ENCODE measurements around the gene LHPP. TPM values are rescaled to one million over a fixed set of nuclear protein-coding genes. Genes with fewer than 3 reads are reported as not detected.

Gene LHPP
- total and polyA plus RNA-seq, 2 experiments from 2014 or later, result 27.4 to 40.2 TPM

GRCh38 chr10:124557648-124558338 lies 96.2 kb downstream of the LHPP start (continued):
- TF ChIP-seq REST (IDR thresholded peaks at IDR 0.05; ENCODE audit: unreplicated experiment), result no peak
- TF ChIP-seq POLR2AphosphoS5 (IDR thresholded peaks at IDR 0.05; ENCODE audit: low read depth), result no peak
- TF ChIP-seq ZNF331 (CRISPR knock-in tag; IDR thresholded peaks at IDR 0.05; ENCODE audit: low read depth), result no peak
- TF ChIP-seq NANOG (IDR thresholded peaks at IDR 0.05; ENCODE audit: borderline replicate concordance), result no peak
- TF ChIP-seq CREB1 (CRISPR knock-in tag; IDR thresholded peaks at IDR 0.05; ENCODE audit: low read depth), result no peak
- TF ChIP-seq STAT1 (IDR thresholded peaks at IDR 0.05; ENCODE audit: unreplicated experiment), result no peak
- TF ChIP-seq ZNF114 (CRISPR knock-in tag; IDR thresholded peaks at IDR 0.05), result no peak
- TF ChIP-seq EZH2phosphoT487 (IDR thresholded peaks at IDR 0.05; ENCODE audit: unreplicated experiment), result no peak
- TF ChIP-seq EZH2 (IDR thresholded peaks at IDR 0.05; ENCODE audit: low read depth, unreplicated experiment), result no peak
- TF ChIP-seq, protein P1, sequence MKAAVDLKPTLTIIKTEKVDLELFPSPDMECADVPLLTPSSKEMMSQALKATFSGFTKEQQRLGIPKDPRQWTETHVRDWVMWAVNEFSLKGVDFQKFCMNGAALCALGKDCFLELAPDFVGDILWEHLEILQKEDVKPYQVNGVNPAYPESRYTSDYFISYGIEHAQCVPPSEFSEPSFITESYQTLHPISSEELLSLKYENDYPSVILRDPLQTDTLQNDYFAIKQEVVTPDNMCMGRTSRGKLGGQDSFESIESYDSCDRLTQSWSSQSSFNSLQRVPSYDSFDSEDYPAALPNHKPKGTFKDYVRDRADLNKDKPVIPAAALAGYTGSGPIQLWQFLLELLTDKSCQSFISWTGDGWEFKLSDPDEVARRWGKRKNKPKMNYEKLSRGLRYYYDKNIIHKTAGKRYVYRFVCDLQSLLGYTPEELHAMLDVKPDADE (IDR thresholded peaks at IDR 0.05), result no peak

DNA sequence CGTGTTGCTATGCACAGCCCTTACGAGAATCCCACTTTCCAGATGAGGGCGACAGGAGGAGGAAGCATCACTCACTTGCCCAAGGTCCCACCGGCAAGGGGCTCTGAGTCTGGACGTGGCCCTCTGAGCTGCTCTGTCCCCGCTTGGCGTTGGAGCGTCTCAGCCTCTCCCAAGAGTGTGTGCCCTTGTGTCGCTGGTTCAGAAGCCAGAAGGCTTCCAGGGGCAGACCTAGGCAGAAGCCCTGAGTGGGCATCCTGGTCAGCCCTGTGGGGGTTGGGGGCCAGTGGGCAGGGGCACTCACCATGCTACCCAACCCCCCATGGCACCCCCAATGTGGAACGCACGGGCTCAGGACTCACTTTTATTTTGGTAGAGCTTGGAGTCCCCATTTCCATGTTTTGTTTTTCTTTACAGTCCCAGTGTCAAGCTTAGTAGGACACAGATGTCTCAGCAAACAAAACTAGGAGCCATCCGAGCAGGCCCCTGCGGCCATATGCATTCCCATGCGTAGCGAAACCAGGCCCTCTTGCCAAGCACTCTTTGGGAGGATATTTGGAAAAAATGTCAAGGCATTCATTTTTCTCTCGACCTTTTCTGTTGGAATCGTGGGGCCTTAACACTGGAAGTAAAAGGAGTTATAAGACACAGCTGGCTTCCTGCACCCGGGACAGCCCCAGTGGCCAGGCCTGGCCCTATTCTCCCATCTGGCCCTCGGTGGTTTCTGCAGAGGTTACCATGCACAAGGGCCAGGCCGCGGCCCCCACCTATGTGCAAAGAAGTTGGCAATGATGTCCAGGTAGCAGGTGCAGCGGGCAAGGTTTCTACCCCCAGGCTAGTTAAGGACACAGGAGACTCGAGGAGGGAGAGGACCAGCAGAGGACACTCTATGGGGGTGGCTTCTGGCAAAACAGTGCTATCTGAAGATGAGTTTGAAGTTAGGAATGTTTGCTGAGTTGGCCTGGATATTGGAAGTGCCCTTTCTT lies 97.0 kb downstream of the LHPP start:
- Histone ChIP-seq H4K20me1 (replicated peaks; ENCODE audit: insufficient read depth) (no peaks in the 10 kb centered on the region), H3F3A (replicated peaks; ENCODE audit: low read depth) (no peaks in the 10 kb centered on the region), H2AFZ (no peak overlapping the region), H3K4me3 (no peak overlapping the region), H3K36me3 (ENCODE audit: insufficient read depth) (no peaks in the 10 kb centered on the region), H3K4me1 (ENCODE audit: insufficient read depth) (0 out of 2 replicates have a peak, but pooled peaks cover 2% of the 10 kb centered on the region), H3K27me3 (ENCODE audit: insufficient read depth) (no peaks in the 10 kb centered on the region), H3K4me2 (no peak overlapping the region), H3K79me2 (replicated peaks; ENCODE audit: insufficient read depth) (no peaks in the 10 kb centered on the region), H3K9me2 (ENCODE audit: insufficient read depth) (no peaks in the 10 kb centered on the region), H3K27ac (ENCODE audit: low read depth) (no peak overlapping the region)
- ATAC-seq (no peak), DNase-seq (ENCODE audit: low spot score) (no peak)
- H3K9me3 Mint-ChIP-seq, result peaks cover 3% of the 10 kb centered on the region; the same call in 2 of the 3 replicates
- no peaks in the 10 kb centered on the region for H3K36me3 Mint-ChIP-seq (ENCODE audit: low read depth)
- peaks cover 9% of the 10 kb centered on the region for H3K27me3 Mint-ChIP-seq (ENCODE audit: insufficient read depth, low read depth, poor library complexity)
- H3K4me3 Mint-ChIP-seq, result no peak overlapping the region
- H3K27ac Mint-ChIP-seq, result no peak overlapping the region
- H3K4me1 Mint-ChIP-seq, result no peaks in the 10 kb centered on the region; the same call in 2 of the 3 replicates
- TF ChIP-seq ZNF331 (CRISPR knock-in tag; IDR thresholded peaks at IDR 0.05; ENCODE audit: low read depth), result no peak
- TF ChIP-seq, protein P2, sequence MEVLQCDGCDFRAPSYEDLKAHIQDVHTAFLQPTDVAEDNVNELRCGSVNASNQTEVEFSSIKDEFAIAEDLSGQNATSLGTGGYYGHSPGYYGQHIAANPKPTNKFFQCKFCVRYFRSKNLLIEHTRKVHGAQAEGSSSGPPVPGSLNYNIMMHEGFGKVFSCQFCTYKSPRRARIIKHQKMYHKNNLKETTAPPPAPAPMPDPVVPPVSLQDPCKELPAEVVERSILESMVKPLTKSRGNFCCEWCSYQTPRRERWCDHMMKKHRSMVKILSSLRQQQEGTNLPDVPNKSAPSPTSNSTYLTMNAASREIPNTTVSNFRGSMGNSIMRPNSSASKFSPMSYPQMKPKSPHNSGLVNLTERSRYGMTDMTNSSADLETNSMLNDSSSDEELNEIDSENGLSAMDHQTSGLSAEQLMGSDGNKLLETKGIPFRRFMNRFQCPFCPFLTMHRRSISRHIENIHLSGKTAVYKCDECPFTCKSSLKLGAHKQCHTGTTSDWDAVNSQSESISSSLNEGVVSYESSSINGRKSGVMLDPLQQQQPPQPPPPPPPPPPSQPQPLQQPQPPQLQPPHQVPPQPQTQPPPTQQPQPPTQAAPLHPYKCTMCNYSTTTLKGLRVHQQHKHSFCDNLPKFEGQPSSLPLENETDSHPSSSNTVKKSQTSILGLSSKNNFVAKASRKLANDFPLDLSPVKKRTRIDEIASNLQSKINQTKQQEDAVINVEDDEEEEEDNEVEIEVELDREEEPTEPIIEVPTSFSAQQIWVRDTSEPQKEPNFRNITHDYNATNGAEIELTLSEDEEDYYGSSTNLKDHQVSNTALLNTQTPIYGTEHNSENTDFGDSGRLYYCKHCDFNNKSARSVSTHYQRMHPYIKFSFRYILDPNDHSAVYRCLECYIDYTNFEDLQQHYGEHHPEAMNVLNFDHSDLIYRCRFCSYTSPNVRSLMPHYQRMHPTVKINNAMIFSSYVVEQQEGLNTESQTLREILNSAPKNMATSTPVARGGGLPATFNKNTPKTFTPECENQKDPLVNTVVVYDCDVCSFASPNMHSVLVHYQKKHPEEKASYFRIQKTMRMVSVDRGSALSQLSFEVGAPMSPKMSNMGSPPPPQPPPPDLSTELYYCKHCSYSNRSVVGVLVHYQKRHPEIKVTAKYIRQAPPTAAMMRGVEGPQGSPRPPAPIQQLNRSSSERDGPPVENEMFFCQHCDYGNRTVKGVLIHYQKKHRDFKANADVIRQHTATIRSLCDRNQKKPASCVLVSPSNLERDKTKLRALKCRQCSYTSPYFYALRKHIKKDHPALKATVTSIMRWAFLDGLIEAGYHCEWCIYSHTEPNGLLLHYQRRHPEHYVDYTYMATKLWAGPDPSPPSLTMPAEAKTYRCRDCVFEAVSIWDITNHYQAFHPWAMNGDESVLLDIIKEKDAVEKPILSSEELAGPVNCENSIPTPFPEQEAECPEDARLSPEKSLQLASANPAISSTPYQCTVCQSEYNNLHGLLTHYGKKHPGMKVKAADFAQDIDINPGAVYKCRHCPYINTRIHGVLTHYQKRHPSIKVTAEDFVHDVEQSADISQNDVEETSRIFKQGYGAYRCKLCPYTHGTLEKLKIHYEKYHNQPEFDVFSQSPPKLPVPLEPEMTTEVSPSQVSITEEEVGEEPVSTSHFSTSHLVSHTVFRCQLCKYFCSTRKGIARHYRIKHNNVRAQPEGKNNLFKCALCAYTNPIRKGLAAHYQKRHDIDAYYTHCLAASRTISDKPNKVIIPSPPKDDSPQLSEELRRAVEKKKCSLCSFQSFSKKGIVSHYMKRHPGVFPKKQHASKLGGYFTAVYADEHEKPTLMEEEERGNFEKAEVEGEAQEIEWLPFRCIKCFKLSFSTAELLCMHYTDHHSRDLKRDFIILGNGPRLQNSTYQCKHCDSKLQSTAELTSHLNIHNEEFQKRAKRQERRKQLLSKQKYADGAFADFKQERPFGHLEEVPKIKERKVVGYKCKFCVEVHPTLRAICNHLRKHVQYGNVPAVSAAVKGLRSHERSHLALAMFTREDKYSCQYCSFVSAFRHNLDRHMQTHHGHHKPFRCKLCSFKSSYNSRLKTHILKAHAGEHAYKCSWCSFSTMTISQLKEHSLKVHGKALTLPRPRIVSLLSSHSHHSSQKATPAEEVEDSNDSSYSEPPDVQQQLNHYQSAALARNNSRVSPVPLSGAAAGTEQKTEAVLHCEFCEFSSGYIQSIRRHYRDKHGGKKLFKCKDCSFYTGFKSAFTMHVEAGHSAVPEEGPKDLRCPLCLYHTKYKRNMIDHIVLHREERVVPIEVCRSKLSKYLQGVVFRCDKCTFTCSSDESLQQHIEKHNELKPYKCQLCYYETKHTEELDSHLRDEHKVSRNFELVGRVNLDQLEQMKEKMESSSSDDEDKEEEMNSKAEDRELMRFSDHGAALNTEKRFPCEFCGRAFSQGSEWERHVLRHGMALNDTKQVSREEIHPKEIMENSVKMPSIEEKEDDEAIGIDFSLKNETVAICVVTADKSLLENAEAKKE (CRISPR knock-in tag; IDR thresholded peaks at IDR 0.05), result no peak

All from GM23338 (cell line).